SKM-1 treated with dmso at 0.1 percent for 144 hours (cell line): ENCODE results near the gene CLEC20A.

Source experiments
- DNase-seq: peaks from one replicate; lab custom pipeline; 2025; ENCODE audit not compliant: unreplicated experiment; lab: John Stamatoyannopoulos, UW

The CLEC20A gene

DNA sequence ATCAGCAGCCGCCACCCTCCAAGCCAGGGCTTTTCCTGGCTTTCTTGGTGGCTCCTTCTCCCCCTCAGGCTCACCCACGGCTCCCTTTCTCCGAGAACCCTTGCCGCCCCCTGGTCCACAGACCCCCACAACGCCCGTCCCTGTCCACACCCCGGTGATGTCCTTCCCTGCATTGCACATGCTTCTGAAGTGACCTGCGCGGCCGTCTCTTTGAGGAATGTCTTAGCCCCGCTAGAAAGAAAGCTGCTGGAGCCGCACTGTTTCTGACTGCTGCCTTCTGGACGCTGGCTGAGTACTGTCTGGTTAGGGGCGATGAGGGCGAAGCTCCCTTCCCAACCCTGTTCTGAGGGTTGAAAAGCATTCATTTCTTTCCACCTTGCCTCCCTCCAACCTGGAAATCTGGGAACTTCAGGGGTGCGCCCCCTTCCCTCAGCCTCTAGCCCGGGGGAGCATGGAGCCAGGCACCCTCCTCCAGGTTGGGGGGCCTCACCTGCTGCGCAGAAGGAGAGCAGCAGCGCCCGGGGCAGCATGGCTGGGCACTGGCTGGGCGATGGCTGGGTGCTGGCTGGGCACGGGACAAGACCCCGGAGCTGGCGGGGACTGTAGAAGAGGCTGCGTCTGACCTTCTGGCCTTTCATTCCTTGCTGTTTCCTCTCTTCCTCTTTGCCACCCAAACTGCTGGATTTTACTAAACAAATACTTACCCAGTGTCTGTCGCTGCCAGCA is at the start of gene CLEC20A:
Gene CLEC20A (minus strand): TSS at position 555 of the 726 bp plus-strand sequence. CDS start 25 bp downstream, at position 530.
- no peak for DNase-seq

DNA sequence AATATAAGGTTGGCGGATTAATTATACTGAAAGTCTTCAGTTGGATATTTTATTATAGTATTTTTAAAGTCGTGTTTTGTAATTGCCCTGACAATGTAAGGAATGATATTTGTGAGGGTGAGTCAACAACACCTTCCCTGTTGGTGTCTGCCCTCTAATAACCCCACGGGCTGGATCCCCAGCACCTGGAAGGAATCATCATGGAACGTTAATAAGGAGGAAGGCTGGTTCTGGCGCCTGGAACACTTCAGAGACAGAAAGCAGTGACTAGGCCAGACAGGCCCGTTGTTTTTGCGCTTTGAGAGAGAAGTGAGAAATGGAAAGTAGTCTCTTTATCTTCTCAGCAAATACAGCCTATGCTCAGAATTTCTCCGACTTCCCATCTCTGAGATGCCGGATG is 47.8 kb upstream of the CLEC20A start:
- no peak for DNase-seq

DNA sequence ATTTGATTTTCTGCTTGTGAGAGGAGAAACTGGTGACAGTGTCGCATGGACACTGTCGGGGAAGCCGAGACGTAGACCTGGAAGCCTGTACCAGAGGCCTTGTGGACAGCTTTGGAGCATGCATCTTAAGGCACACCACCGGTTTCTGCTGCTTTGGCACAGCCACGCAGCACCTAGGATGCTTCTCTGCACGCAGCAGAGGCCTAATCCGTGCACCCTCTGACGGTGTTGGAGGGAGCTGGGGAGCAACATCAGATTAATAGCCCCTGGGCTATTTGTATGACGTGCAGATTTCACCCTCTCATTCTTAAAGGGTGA is 46.5 kb upstream of the CLEC20A start:
- DNase-seq: peak; percentile 66

DNA sequence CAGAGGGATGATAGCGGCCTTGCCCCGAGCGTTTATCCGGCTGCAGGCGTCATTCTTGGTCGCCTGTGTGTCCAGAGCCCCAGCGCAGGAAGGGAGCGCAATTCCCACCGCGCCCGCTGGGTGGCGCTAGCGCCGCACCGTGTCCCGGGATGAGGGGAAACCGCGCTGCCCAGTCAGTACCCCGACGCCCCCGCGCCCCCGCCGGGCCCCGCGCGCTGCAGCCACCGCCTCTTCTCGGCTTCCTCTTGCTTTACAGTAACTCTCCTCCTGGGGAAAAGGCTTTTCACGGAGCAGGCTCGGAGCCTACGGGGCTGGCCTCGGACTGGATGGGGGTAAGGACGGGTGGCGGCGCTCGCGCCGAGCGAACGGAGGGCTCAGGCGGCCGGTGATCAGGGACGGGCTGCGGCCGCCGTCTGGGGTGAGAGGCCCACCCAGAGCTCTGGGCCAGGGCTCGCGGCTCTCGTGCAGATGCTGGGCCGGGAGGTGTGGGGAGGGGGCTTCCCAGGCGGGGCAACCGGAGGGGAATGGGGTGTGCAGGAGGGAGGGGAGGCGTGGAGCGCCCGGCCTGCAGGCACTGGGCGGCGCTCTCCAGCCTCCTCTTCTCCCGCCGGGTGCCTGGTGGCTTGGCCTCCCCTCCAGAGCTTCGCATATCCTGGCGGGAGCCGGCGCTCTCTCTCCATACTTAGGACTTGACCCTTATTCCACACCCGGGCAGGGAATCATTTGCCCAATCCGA is 46.0 kb upstream of the CLEC20A start:
- peak; percentile 88 for DNase-seq

DNA sequence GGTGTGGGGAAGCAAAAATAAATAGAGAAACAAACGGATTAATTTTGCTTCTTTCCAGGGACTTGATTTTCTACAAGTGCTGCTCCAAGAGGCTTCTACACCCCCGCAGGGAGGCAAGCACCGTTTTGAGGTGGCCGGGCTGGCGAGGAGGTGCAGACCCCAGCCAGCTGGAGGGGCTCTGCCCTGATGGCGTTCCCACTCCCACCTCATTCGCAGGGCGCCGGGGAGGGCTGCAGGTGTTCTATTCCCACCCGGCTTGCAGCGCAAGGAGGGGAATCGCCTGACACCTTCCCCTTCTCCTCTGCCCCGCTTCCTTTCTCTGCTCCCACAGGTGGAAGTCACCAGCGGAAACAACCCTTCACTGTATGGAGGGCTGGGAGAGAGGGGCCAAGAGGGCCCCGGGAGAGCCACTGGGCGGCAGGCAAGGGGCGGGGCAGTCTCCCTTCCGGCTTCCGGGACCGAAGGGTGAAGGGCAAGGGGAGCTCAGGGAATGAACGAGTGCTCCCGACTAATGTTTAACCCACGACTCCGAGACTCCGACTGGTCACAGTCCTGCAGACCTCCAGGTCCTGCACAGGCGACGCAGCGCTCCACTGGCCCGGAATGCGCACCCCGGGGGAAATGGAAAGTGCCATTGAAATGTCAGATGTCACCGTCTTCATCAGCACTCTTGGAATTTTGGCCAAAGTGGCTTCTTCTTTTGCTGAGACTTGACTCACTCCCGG is 45.2 kb upstream of the CLEC20A start:
- peak; percentile 51 for DNase-seq

DNA sequence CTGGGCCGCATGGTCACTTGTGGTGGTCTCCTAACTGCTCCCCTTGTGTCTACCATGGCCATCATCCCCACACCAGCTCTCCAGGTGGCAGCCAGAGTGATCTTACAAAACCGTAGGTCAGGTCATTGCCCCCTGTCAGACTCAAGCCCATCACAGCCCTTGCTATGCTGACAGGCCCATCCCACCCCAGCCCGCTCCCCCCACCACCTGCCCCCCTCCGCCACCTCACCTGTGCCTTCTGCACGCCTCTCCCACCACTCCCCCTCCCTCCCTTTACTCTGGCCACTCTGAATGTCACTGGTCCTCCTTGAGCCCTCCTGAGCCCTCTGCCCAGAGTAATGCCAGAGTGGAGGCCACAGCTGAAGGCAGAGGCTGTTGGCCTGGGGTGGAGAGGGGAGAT is 44.6 kb upstream of the CLEC20A start:
- DNase-seq: no peak

DNA sequence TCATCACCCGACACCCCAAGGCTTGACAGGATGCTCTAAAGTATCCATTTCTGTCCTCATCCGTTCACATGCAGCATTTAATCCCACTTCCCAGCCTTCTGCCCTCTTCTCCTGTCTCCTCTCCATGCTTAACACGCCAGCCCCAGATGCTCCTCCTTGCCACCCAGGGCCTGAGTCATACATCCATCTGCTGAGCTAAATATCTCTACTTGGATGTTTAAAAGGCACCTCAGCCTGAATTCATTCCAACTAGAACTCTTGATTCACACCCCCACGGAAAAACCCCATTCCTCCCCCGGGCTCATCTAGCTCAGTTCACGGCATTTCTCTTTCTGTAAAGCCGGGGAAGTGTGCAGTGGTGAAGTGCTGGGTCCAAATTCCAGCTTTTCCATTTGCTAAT is 43.9 kb upstream of the CLEC20A start:
- no peak for DNase-seq

DNA sequence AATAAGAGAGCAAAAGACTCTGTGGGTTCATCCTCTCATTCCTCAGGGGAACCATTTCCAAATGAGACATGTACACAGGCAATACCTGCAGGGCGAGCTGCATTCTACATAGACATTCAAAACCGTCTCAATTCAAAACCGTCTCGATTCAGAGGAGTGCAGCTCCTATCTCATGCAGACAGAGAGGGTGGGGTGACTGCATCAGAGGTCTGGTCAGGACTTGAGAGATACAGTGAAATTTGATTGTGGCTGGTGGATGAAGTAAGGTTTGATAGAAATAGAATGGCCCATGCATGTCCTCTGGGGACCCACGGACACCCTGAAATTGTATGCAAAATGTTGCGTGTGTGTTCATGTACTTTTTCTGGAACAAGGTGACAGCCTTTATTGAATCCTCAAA is 43.4 kb upstream of the CLEC20A start:
- DNase-seq: no peak

DNA sequence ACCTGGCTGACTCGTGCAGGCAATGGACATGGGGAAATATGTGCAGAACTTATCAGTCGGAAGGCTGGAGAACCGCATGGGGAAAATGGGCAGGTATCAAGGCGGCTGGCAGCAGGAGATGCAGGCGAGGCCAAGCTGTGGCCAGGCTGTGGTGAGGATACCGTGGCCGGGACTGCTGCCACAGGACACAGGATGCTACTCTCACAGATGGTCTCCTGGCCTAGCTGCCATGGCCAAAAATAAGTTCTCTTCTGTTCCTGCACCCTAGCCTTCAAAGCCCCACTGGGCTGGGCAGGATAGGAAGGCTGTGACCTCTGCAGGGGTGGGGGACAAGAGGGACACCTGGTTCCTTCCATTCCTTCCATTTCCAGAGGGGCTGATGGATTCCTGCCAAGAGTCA is 42.5 kb upstream of the CLEC20A start:
- no peak for DNase-seq

DNA sequence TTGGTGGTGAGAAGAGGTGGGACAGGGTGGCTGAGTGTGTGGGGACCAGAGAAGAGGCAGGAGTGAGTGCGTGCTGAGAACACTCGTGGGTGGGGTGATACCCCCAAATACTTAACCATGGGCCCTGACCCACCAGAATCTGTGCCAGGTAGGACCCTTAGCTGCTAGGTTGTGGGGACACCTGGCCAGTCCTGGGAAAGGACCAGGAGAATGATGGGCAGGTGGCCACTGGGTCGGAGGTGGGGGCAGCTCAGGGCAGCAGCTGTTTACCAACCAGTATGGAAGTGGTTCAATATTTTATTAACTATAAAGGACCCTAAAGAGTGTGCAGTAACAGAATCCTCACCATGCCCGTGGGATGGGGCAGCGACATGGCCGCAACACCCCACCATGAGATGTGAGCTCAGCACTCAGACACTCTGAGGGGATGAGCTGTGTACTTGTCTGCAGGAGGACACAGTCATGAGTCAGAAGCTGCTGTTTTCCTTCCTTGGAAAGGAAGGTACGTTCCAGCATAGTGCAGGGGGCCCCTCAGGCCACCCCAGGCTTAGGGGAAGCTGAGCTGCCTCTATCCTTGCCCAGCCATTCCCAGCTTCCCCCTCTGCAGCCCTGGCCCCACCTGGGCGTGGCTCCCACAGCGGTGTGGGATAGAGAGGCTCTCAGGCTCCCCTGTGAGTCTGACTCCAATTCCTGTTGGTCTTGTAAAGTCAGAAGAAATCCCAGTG is 41.6 kb upstream of the CLEC20A start:
- DNase-seq: no peak

DNA sequence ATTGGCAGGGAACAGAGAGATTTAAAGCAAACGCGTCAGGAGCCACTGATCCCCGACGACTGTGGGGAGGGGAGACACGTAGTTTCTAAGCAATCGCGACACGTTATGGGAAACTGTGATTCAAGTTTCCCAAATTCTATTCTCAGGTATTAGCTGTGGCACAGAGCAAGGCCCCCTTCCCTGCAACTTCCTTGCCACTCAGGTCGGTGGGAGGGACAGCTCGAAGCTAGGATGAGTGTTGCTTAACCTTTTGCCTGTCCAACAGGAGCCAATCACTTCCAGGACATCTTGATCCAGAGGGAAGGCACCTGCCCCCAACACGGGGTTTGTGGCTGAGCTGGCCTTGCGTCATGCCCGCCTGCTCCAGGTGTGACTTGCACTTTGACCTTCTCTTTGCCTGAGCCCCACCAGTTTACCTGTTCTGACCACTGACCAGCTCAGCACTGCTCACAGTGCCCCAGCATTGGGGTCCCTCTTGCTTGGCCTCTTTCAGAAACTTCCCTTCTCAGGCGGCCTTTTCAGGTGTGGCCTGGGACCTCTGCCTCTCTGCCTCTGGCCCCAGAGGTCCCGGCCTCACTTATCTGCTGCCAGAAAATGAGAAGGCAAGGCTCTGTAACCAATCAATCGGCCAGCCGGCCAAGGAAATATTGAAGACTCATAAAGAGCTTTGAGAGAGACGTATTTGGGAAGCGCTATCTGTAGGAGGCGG is 40.8 kb upstream of the CLEC20A start:
- no peak for DNase-seq

DNA sequence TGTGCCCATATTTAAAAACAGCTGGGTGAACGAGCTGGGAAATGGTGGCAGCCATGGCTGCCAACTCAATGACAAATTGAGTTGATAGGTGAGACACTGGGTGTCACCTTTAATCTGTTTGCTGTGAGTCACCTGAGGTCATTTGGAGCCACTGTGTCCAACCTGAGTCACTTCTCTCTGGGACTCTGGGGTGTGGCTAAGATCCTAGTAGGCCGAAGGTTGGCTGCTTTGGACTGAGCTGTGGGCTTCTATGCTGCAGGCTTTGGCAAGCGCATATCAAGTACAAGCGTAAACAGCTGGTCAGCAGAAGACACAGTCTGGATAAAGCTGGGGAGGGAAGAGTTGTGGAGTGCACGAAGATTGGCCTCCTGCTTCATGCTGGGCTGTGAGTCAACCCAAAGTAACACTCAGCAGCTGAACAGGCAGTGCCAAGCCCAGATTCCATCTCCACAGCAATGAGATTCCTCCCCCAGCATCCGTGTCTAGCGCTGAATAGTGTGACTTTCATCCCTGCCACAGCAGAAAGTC is 40.1 kb upstream of the CLEC20A start:
- DNase-seq: no peak

DNA sequence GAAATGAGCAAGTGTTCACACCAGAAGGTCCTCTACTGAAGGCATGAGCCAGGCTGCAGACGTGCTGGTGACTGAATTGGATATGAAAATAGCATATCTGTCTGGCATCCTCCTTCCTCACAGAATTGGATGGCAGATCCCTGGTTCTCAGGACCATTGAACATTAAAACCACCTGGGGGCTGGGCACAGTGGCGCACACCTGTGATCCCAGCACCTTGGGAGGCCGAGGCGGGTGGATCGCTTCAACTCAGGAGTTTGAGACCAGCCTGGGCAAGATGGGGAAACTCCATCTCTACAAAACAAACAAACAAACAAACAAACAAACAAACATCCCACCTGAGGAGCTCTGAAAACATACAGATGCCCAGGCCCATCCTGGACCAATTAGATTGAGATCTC is 39.6 kb upstream of the CLEC20A start:
- DNase-seq: no peak

DNA sequence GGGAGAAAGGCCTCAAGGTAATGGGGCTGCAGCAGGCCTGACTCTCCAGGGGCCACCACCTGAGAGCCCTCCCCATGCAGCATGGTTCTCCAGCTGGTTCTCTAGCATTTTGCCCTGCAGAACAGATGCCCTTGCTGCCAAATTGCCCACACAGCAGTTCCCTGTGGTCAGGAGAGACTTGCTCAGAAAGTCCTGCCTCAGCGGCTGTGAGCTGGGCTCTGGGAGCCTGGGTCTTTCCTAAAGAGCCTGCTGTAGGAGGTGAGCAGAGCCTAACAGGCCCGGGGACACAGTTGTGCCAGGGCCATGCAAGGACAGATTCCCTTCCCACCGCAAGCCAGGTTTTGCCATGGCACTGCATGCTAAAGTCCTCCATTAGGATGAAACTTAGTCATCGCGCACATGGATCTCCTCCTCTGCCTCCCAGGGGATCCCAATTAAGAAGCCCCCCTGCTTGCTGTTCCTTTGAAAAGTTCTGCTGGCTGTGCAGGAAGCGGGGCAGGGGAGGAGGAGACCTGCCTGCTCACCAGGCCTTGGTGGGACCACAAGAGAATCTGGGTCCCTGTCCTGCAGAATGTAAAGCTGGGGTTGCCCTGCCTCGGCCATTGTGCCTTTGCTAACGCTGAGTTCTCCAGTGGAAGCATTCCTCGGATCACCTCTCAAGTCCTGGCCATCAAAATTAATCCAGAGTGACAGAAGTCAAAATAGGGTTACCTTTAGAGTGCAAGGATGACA is 37.5 kb upstream of the CLEC20A start:
- DNase-seq: no peak

DNA sequence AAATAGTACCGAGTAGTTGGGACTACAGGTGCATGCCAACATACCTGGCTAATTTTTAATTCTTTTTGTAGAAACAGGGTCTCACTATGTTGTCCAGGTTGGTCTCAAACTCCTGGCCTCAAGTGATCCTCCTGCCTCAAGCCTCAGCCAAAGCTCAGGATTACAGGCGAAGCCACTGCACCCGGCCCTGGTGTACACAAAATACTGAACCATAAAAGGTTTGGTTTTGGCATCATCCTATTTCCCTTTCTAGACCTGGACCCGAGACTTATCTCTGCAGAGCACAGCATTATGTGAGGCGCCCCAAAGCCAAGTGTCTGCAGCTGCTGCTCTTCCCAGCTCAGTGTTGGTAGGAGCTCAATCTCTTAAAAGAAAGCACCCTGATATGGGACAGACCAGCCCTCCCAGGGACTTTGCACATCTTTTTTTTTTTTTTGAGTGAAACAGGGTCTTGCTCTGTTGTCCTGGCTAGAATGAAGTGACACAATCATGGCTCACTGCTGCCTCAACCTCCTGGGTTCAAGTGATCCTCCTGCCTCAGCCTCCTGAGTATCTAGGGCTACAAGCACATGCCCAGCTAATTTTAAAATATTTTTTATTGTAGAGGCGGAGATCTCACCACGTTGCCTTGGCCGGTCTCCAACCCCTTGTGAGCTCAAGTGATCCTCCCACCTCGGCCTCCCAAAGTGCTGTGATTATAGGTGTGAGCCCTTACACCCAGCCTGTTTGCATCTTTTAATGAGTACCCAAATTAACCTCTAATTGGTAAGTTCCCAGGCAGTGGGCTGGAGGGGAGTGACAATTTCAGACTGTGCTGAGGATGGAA is 36.6 kb upstream of the CLEC20A start:
- DNase-seq: no peak

DNA sequence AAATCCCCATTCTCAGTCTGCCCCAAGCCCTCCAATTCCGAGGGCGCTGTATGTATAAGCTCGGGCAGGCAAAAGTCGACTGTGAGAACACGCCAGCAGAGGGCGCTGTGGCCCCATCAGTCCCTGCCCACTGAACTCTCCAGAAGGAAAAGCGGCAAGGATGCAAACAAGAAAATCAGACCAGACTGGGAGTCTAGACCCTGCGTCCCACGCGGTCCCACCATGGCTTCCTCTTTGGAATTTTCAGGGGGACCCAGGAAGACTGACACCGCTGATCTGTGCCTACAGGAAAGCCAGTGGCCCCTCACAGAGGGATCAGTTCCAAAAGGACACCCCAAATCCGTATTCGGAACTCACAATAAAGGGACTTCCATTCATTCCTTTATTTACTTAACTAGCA is 35.6 kb upstream of the CLEC20A start:
- DNase-seq: peak; percentile 75

DNA sequence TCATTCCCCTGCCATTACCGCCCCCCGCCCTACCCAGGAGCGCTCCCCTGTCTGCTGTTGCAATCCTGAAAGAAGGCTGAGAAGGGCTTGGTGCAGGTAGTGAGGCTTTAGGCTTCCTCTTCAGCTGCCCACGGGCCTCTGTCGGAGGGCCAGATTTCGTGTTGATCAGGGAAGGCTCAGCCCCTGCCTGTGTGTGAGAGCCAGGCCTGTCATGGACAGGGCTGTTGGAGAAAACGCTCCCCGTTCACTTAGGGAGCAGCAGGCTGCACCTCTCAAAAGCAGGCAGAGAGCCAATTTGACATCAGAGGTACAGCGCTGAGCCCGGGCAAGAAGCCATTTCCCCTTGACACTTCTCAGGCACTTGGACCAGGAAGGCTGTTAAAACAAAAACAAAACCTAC is 35.1 kb upstream of the CLEC20A start:
- DNase-seq: no peak

DNA sequence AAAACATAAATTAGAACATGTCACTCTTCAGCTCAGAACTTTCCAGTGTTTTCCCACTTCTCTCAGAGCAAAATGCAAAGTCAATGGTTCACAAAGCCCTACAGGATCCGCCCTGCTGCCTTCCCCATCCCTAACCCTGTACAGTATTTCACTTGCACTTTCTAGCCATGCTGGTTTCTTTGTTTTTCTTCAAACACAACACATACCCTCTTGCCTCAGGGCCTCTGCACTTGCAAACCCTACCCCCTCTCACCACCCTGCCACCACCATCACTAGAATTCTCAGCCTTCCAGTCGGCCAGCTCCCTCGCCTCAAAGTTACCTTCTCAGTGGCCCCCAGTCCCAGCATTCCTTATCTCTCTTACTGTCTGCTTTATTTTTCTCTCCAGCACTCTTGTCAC is 33.7 kb upstream of the CLEC20A start:
- DNase-seq: no peak

DNA sequence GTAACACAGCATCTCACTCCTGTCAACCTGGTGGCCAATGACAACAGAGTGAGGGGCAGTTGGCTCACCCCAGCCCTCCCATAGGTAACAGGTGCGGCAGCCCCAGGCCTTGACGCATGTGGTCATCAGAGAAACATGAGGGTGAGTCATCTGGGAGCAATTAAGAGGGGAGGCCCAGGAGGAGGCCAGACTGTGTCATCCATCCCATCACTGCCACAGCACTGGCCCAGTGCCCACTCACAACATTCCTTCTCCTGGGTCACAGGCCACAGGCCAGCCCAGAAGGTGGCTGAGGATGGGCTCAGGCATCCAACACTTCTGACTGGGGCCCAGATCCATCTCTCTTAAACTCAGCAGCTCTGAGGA is 33.3 kb upstream of the CLEC20A start:
- no peak for DNase-seq
